DMS 273 treated with DMSO at 0.1 percent for 48 hours (cell line): Measurements from ENCODE around the gene RALY.
"Not testable (repeated sequence)": the region's sequence is repeated elsewhere in the genome, so short reads cannot be mapped to it uniquely, and the experiment has no call there.

Experiments
- DNase-seq: peaks from one replicate; lab custom pipeline; 2025; lab: John Stamatoyannopoulos, UW

RALY gene

DNA sequence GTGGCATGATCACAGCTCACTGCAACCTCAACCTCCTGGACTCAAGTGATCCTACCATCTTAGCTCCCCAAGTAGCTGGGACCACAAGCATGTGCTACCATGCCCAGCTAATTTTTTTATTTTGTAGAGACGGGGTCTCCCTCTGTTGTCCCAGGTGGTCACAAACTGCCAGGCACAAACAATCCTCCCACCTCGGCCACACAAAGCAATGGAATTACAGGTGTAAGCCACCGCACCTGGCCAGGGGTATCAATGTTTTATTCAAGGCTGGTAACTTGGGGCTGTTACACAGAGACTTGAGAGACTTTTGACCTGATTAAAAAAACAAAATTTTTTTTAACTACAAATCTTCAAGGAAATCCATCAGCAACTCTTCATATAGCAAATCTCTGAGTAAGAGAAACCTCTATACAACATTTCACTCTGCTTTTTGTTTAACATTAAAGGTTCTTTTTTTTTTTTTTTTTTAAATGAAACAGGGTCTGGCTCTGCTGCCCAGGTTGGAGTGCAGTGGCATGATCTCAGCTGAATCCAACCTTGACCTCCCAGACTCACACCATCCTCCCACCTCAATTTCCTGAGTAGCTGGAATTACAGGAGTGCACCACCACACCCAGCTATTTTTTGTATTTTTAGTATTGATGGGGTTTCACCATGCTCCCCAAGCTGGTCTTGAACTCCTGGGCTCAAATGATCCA lies 112.4 kb downstream of the RALY start:
- no peak for DNase-seq

DNA sequence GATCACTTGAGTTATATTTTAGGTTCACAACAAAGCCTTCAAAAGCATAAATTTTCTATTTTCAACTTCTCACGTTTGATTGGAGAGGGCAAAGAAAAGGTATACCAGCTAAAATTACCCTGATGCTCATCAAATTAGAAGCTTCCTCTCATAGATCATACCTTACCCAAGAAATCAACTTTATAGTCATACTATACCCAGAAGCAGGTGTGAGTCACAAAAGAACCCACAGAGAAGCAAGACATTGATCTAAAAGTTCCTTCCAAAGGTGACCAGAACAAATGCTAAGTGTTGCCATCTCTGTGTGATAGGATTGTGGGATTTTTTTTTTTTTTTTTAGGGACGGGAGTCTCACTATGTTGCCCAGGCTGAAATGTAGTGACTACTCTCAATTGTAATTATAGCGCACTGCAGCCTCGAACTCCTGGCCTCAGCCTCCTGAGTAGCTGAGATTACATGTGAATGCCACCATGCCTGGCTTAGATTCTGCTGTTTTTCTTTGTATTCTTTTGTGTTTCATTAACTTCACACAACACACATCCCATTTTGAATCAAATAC lies 115.0 kb downstream of the RALY start:
- DNase-seq, result no peak

DNA sequence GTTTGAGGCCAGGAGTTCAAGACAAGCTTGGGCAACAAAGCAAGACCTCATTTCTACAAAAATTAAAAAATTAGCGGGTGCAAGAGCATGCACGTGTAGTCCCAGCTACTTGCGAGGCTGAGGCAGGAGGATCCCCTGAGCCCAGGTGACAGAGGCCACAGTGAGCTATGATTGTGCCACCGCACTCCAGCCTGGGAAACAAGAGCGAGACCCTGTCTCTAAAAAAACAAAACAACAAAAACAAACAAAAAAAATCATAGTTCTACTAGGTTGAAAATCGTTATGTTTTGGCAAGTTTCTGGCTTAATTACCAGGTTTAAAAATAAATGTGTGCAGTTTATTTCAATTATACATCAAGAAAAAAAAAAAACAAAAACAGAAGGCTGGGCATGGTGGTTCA lies 115.7 kb downstream of the RALY start:
- no peak for DNase-seq

DNA sequence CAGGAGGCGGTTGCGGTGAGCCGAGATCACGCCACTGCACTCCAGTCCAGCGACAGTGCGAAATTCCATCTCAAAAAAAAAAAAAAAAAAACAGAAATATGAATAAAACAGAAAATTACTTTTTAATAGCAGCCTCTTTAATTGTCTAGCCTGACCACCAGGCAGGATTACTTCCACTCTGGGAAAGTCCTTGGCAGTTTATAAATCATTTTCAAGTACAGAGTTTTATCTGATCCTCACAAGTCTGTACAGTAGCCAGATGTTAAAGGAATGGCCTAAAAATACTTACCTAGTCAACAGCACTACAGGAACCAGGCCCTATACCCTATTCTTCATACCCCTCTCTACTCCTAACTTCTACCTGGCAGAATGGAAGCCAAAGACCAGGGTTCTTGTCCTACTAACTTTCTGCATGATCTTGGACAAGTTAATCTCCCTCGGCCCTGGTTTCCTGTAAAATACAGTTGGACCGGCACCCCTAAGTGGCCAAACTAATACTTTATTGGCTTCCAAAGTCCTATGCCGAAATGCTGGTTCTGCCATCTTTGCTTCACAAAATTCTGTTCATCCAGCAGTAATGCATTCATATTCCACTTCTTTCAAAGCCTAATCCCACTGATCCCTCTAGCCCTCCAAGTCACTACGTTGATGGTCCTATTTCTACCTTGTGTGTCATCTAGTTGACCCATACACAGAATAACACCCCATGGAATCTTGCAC lies 116.5 kb downstream of the RALY start:
- DNase-seq, result no peak

DNA sequence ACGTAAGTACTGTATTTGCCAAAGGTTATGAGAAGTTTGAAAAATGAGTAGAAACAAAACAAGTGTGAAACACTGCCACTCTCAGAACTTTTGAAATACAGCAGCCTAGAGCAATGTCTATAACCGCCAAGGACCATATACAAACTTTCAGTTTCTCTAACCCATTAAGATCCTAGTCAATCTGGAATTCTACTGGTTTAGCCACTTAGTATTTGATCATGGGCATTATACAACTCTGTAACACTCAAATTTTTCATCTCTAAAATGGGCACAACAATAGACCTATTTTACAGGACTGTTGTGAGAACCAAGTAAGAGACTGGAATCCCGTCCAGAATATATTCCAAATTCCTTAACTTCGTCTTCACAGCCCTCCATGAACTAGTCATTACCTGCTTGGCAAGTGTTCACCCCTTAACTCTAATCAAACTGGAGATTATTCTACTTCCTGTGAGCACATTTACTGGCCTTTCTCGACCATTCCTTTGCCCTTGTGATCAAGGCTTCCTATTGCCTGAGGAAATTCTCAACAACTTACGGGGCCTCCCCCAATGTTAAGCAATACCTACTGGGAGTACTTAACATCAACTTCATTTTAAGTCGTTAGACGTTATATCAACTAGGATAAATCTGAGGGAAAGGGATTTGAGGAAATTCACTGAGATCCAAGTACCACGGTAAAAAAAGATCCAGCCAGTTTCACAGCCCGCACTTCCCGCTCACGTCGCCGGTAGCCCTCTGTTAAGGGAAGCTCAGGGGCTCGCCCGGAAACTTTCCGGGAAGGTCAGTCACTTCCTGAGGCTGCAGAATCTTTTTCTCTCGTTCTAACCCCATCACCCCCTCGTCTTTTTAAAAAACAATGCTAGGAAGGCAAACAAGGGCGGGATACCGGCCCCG lies 117.3 kb downstream of the RALY start:
- DNase-seq, result no peak

DNA sequence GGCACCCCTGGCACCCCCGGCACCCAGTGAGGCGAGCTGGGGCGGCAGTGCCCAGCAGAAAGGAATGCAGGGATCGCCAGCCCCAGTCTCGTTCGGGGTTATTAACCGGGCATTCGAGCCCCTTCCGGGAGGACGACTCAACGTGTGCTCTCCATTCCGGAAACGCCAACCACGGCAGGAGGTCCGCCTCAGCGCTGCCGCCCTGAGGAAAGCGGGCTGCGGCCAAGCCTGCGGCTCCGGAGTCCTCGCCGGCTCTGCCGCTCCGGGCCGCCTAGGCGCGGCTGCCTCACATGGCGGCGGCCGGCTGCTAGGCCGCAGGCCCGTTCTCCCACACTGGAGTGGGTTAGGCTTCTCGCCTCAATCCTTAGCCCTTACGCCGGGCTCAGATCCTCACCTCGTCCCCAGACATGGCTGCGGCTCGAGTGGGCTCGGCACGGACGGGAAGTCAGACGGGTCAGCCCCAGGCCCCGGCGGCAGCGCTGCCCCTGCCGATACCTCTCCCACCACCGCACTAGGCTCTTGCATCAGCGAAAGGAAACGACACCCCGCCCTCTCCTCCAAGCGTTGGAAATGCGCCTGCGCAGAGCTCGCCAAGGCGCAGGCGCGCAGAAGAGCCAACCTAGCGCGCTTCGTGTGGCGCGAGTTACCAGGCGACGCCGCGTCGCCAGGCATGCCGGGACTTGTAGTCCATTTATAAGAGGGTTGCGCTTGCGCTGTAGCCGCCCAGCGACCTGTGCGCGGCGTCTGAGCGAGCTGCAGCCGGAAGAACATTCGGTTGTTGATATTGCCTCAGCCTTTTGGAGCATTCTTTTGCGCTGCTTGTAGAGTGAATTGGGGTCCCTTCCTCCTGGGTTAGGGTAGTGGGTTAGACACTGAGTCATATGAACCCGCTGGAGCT lies 118.2 kb downstream of the RALY start, which contains the start of gene EIF2S2:
EIF2S2 (minus strand) TSS at position 542 of the 898 bp plus-strand sequence; CDS start at position 409, 133 bp downstream.
- DNase-seq, result peak; percentile 95

DNA sequence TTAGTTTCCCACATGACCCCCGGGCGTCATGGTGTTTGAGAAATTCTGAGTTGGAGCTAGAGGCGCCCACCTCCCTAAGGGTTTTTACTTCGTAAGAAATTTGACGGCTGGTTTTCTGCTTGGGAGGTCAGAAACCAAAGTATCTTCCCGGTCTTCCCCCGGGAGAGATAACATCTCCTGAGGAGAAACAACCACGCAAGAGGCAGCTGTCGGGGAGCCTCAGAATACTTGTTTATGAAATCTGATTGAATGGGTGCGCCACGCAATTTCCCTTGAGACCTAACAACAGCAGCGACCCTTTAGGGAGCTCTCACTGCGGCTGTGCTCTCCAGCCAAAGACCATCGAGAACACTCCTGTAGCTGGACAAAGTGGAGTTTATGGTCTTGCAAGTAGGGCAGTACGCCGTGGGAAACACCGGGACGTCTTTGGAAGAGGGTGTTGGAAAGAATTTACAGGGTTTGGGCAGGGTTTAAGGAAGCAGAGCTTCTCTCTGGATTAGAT lies 118.9 kb downstream of the RALY start:
- no peak for DNase-seq

DNA sequence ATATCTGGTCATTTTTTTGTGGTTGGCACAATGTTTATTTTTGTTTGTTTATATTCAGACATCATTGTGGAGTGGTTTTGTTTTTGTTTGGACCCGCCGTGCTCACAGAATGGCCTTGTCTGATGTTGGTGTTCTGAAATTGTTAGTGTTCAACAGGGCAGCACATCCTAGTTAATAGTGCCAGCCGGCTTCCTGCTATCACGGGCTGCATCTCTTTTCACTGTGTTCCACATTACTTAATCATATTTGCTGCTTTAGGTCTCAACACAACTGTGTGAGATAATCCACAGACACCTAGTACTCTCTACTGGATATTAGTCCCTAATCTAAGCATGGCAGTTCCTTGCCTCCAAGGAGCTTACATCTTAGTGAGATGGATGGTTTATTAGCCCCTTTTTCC lies 121.1 kb downstream of the RALY start:
- no peak for DNase-seq

DNA sequence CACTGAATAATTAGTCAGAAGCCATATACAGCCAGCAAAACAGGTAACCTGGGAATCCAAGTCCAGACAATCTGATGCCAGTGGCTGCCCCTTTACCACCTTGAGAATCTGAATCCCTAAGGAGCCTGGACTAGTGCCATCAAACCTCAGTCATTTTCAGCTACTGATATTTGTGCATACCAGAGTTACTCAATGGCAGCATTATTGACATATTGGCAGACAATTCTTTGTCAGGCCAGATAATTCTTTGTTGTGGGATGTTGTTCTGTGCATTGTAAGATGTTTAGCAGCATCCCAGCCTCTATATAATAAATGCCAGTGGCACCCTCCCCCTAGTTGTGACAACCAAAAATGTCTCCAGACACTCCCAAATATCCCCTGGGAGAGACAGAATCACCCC lies 121.5 kb downstream of the RALY start:
- no peak for DNase-seq

DNA sequence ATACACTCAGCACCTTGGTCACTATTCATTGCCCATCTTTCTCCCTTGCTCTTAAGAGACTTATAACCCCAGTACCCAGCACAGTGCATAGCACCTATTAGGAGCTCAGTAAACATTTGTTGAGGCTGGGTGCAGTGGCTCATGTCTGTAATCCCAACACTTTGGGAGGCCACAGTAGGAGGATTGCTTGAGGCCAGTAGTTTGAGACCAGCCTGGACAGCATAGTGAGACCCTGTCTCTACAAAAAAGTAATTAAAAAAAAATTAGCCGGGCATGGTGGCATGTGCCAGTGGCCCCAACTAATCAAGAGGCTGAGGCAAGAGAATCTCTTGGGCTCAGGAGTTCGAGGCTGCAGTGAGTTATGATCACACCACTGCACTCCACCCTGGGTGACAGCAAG lies 126.5 kb downstream of the RALY start:
- no peak for DNase-seq

DNA sequence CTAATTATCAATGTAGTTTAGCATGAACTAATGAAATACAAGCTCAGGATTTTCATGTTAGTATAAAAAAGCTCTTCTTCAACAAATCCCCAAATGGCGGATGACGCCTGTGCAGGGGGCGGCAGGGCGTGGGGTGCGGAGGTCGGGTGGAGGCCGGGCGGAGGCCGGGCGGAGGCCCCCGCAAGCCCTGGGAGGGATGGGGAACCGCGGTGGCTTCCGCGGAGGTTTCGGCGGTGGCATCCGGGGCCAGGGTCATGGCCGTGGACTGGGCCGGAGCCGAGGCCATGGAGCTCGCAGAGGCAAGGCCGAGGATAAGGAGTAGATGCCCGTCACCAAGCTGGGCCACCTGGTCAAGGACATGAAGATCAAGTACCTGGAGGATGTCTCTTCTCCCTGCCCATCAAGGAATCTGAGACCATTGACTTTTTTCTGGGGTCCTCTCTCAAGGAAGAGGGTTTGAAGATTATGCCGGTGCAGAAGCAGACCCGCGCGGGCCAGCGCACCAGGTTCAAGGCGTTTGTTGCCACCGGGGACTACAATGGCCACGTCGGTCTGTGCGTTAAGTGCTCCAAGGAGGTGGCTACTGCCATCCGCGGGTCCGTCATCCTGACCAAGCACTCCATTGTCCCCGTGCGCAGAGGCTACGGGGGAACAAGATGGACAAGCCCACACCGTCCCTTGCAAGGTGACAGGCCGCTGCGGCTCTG lies 128.7 kb downstream of the RALY start:
- DNase-seq, result no peak

DNA sequence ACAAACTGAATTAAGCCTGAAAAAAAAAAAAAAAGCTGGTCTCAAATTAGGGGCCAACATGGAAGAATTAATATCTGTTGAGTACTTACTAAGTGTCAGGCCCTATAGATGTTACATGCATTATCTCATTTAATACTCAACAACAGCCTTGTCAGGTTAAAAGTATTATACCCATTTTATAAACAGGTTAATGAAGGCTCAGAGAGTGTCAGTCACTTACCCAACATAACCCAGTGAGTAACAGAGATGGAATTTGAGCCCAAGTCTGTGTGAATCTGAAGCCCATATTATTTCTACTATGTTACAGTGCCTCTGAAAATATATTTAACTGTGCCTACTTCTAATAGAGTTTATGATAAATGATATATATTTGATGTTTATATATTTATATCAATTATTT lies 129.6 kb downstream of the RALY start:
- no peak for DNase-seq

DNA sequence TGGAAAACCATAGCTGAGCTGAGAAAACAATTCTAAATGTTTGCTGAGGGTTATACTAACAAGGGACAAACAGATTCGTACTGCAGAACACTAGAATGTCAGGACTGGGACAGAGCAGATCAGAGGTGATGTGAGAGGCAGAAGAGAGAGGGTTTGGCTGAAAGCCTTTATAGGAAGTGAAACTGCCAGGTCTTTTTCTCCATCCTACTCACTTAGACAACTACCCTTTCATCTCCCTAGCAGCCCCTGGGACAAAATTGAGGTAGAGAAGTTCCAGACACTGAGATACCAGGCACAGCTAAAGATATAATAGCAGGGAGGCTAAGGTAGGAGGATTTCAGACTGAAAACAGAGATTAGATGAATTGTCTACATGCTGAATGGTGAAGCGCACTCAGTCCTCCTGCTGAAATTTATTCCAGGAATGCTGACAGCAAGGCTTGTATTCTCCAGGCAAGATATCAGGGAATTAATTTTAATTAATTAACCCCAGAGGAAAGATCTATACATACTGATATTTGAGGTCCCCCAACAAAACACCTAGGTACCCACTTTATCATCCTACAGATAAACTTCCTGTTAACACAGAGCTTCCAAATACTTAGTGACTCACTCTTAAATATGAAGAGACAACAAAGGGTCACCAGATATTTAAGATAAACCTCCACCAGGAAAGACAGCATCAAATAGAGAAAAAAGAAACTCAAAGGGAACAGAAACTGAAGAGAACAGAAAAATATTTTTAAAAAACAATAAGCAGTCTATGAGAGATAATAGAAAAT lies 130.9 kb downstream of the RALY start:
- DNase-seq, result no peak

DNA sequence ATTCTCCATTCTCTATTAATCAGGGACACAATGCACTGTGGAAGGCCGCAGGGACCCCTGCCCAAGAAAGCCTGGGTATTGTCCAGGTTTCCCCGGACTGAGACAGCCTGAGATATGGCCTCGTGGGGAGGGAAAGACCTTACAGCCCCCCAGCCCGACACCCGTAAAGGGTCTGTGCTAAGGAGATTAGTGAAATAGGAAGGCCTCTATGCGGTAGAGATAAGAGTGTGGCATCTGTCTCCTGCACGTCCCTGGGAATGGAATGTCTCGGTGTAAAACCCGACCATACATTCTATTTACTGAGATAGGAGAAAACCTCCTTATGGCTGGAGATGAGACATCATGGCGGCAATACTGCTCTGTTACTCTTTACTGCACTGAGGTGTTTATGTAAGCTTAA lies 134.1 kb downstream of the RALY start:
- DNase-seq, result no peak

DNA sequence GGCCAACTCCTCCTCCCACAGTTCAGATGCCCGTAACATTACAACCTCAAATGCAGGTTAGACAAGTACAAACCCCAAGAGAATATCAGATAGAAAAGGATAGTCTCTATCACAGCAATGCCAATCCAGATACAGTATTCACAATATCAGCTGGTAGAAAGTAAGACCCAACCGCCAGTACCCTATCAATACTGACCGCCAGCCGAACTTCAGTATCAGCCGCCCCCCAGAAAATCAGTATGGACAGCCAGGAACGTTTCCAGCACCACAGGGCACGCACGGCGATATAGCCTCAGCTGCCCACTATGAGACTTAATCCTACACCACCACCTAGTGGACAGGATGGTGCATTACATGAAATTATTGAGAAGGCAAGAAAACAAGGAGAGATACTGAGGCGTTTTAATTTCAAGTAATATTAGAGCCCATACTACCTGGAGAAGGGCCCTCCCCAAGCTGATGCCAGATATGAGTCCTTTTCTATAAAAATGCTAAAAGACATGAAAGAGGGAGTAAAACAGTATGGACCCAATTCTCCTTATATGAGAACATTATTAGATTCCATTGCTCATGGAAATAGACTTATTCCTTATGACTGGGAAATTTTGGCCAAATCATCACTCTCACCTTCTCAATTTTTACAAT lies 135.9 kb downstream of the RALY start:
- DNase-seq, result peak; percentile 30

DNA sequence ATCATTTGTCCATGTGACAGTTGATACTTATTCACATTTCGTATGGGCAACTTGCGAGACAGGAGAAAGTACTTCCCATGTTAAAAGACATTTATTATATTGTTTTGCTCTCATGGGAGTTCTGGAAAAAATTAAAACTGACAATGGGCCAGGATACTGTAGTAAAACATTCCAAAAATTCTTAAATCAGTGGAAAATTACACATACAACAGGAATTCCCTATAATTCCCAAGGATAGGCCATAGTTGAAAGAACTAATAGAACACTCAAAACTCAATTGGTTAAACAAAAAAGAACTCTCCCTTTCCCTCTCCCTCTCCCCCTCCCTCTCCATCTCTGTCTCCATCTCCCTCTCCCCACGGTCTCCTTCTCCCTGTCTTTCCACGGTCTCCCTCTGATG lies 137.8 kb downstream of the RALY start:
- DNase-seq, result no peak

DNA sequence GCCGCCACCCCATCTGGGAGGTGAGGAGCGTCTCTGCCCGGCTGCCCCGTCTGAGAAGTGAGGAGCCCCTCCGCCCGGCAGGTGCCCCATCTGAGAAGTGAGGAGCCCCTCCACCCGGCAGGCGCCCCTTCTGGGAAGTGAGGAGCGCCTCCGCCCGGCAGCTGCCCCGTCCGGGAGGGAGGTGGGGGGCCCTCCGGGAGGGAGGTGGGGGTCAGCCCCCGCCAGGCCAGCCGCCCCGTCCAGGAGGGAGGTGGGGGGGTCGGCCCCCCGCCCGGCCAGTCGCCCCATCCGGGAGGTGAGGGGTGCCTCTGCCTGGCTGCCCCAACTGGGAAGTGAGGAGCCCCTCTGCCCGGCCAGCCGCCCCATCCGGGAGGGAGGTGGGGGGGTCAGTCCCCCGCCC lies 138.8 kb downstream of the RALY start:
- DNase-seq, result not testable (repeated sequence)

DNA sequence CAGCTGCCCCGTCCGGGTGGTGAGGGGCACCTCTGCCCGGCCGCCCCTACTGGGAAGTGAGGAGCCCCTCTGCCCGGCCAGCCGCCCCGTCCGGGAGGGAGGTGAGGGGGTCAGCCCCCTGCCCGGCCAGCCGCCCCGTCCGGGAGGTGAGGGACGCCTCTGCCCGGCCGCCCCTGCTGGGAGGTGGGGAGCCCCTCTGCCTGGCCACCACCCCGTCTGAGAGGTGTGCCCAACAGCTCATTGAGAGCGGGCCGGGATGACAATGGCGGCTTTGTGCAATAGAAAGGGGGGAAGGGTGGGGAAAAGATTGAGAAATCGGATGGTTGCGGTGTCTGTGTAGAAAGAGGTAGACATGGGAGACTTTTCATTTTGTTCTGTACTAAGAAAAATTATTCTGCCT lies 139.2 kb downstream of the RALY start:
- DNase-seq, result not testable (repeated sequence)

DNA sequence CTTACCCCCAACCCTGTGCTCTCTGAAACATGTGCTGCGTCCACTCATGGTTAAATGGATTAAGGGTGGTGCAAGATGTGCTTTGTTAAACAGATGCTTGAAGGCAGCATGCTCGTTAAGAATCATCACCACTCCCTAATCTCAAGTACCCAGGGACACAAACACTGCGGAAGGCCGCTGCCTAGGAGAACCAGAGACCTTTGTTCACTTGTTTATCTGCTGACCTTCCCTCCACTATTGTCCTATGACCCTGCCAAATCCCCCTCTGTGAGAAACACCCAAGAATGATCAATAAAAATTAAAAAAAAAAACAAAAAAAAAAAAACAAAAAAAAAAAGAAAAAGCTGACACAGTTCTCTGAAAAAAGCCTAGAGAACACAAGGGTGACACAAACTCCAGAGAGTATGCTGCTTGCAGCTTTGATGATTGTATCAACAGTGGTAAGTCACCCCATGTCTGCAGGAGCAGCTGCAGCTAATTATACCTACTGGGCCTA lies 139.7 kb downstream of the RALY start:
- not testable (repeated sequence) for DNase-seq
